ENCODE data around the gene FIBIN. TPM values are rescaled to one million over a fixed set of nuclear protein-coding genes. Genes with fewer than 3 reads are reported as not detected.

FIBIN gene
- total RNA-seq, 2 donors from 2014 or later: not detected

GRCh38 chr11:27031754-27032153 is 37.8 kb downstream of the FIBIN start:
- Mint-ChIP-seq H3K36me3 (no peaks in the 10 kb centered on the region), H3K27ac (no peak overlapping the region), H3K9me3 (peaks cover 16 to 24% of the 10 kb centered on the region in 2 donors)
- DNase-seq (ENCODE audit: low spot score in 2 of 2) (no peak), ATAC-seq (no peak)

DNA sequence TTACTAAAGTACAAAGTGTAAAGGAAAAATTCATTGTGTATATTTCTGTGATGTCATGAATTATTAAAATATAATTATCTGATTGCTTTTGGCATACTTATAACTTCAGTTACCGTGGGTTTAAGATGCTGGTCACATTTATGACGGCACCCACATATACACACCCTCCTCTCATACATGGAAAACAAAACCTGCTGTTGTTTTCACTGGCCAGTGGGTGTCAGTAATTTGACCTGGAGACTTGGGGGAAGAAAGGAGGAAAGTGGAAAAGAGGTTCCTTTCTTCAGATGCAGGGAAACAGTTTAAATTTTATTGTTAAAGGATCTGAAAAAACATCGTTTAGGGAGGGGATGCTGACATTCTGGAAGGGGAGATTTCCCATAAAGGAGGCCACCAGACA is 46.0 kb downstream of the FIBIN start:
- DNase-seq (ENCODE audit: low spot score in 2 of 2) (no peak), ATAC-seq (no peak)
- Mint-ChIP-seq H3K9me3 (peaks cover 19 to 31% of the 10 kb centered on the region in 2 donors), H3K27ac (no peak overlapping the region), H3K36me3 (peaks cover 0 to 9% of the 10 kb centered on the region in 2 donors)

GRCh38 chr11:27040302-27041115 is 46.6 kb downstream of the FIBIN start, which contains the start of gene BBOX1:
Gene BBOX1, plus strand, starts transcription at chr11:27040815. Its CDS starts 14,616 bp downstream, at chr11:27055431.
- peaks cover 0 to 9% of the 10 kb centered on the region in 2 donors for H3K36me3 Mint-ChIP-seq
- ATAC-seq (no peak), DNase-seq (ENCODE audit: low spot score in 2 of 2) (no peak)
- no peak within 1 kb of the TSS for H3K27ac Mint-ChIP-seq
- H3K9me3 Mint-ChIP-seq: peaks cover 19 to 34% of the 10 kb centered on the region in 2 donors

- peaks cover 19 to 34% of the 10 kb centered on the region in 2 donors for H3K9me3 Mint-ChIP-seq
- no peak overlapping the region for H3K27ac Mint-ChIP-seq
- ATAC-seq (no peak), DNase-seq (ENCODE audit: low spot score in 2 of 2) (no peak)
- H3K36me3 Mint-ChIP-seq: peaks cover 0 to 9% of the 10 kb centered on the region in 2 donors
Observed at GRCh38 chr11:27041141-27041899, 47.4 kb downstream of the FIBIN start.

Other genes starting within 250 kb of the FIBIN start
- gene BBOX1, start 46.7 kb downstream of the FIBIN start, total RNA-seq: not detected

All from activated naive CD4-positive, alpha-beta T cell treated with anti-CD3 and anti-CD28 coated beads, Interleukin-2, amount 50 U/mL, for 72 hours (primary cell).